ELR (cell line): ENCODE measurements around the gene ZNF616.
"Not testable (repeated sequence)": the region's sequence is repeated elsewhere in the genome, so short reads cannot be mapped to it uniquely, and the experiment has no call there.

ENCODE experiments used
- DNase-seq: peaks from one replicate; pipeline ENCODE4 v3.0.0-alpha.2; 2015; ENCODE audit warnings: low read depth

The ZNF616 gene

GRCh38 chr19:52102782-52103181 lies 37.0 kb downstream of the ZNF616 start:
- no peak for DNase-seq

- no peak for DNase-seq
Measured at GRCh38 chr19:52101866-52102562, 37.7 kb downstream of the ZNF616 start.

GRCh38 chr19:52099497-52100138 lies 40.1 kb downstream of the ZNF616 start:
- DNase-seq = peak; percentile 51

DNA sequence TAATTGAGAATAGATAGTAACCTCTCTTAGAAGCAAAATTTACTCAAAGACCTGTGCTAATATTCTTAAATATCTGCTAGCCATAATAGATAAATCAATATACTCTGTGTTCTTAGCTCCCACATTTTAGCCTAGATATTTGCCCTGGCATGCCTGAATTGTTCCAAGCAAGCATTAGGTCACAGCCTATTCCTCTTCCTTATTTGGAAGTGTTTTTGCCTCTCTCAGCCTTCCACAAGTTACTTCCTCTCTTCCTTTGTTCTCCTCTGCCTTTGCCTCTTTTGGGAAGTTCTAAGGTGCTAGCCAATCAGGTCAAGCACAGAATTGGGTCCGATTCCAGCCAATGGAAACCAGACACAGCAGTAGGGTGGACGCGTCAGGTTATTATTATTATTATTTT lies 43.3 kb downstream of the ZNF616 start:
- not testable (repeated sequence) for DNase-seq

DNA sequence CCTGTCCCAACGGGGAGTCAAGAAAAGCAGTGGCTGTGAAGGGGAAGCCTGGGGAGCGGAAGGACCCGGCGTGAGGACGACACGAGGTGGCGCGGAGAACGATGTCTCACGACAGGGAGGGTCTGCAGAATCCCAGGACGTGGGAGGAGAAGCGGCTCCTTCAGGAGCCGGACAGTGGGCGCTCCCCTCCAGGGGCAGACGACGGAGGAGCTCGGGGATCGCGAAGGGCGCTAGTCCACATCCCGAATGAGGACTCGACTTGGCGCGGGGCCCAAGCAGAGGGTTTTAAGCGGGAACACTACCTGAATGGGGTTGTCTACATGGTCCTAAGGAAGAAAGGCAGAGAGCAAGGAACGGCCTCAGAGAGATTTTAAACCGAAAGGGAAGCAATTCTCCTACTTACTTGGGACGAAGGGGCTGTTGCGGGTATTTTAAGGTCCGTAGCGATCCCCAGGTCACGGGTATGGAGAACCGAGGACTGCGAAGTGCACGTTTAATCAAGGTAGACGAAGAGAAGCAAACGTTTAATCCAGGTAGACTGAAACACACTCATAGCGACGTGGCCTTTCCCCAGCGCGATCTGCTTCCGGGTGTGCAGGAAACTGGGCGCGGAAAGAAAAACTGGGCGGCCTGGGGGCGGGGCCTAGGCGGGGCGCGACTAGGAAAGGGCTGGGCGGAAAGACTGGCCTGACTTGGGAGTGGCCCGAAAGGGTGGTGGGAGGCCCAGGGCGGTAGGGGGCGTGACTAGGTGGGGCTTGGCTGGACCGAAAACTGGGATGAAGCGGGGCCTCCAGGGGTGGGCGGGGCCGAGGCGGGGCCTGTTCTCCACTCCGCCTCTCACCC lies 44.3 kb downstream of the ZNF616 start, which contains the start of gene ZNF841:
Gene ZNF841, minus strand, starts transcription at position 594 of the 843 bp plus-strand sequence. CDS start 10,964 bp downstream, outside the sequence.
- DNase-seq = peak; percentile 94

GRCh38 chr19:52094526-52095130 lies 45.1 kb downstream of the ZNF616 start:
- DNase-seq = peak; percentile 10

- DNase-seq = peak; percentile 12
Measured at GRCh38 chr19:52086481-52086880, 53.3 kb downstream of the ZNF616 start.

GRCh38 chr19:52070496-52070895 lies 69.2 kb downstream of the ZNF616 start:
- peak; percentile 73 for DNase-seq

- no peak for DNase-seq
Measured at GRCh38 chr19:52069653-52070052, 70.1 kb downstream of the ZNF616 start.

DNA sequence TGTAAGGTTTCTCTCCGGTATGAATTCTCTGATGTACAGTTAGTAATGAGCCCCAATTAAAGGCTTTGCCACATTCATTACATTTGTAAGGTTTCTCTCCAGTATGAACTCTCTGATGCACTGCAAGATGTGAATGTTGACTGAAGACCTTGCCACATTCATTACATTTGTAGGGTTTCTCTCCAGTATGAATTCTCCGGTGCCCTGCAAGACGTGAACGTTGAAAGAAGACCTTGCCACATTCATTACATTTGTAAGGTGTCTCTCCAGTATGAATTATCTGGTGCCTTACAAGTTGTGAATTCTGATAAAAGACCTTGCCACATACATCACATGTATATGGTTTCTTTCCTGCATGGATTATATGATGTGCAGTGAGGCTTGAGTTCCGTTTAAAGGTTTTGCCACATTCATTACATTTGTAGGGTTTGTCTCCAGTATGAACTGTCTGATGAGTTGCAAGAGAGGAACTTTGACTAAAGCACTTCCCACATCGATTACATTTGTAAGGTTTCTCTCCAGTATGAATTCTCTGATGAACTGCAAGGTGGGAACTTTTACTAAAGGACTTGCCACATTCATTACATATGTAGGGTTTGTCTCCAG lies 73.4 kb downstream of the ZNF616 start:
- no peak for DNase-seq

GRCh38 chr19:52065399-52065798 lies 74.3 kb downstream of the ZNF616 start:
- no peak for DNase-seq
